PC-3 (cell line): ENCODE data around the gene STIL. TPM values are rescaled to one million over a fixed set of nuclear protein-coding genes. Genes with fewer than 3 reads are reported as not detected.

Experiments
- ATAC-seq: fragments of 200-7000 bp; cut with Tn5 transposase; 2 replicates; pipeline ENCODE4 v1.9.1; 2020; ENCODE audit warnings: mild to moderate bottlenecking, moderate library complexity
- BruUV-seq: library from RNA; stranded (reverse); fragments of 400-500 nt; replicated peaks from 2 replicates; lab custom pipeline; 2021; lab: Mats Ljungman, UMichigan
- CTCF ChIA-PET: fragments of 300-600 bp; sonication (Branson Sonifier 250); formaldehyde crosslinking; loops from one replicate; lab custom pipeline; 2022; ENCODE audit warnings: antibody characterized with exemption; lab: Charles Lee
- POLR2A ChIA-PET: fragments of 300-600 bp; sonication (Branson Sonifier 250); formaldehyde crosslinking; loops from one replicate; lab custom pipeline; 2022; ENCODE audit warnings: antibody characterized with exemption; ENCODE audit not compliant: unreplicated experiment; lab: Charles Lee
- DNase-seq: peaks from one replicate; pipeline ENCODE4 v3.0.0-alpha.2; 2015
- H2AFZ ChIP-seq: fragments of 300-600 bp; sonication (generic); 2 replicates; pipeline ENCODE4 v1.6.0; 2016; ENCODE audit warnings: antibody characterized with exemption, low read length
- H3F3A ChIP-seq: fragments of 300-600 bp; sonication (generic); one replicate; pipeline ENCODE4 v1.6.0; 2017; ENCODE audit warnings: antibody characterized with exemption, low read length, control low read depth, mild to moderate bottlenecking; ENCODE audit not compliant: unreplicated experiment
- H3K27ac ChIP-seq: fragments of 300-600 bp; sonication (generic); 2 replicates; pipeline ENCODE4 v1.5.1; 2016; ENCODE audit warnings: mild to moderate bottlenecking, low read length
- H3K27me3 ChIP-seq: fragments of 300-600 bp; sonication (generic); 2 replicates; pipeline ENCODE4 v1.6.1; 2016; ENCODE audit warnings: low read length, mixed read lengths
- H3K36me3 ChIP-seq: fragments of 300-600 bp; sonication (generic); 2 replicates; pipeline ENCODE4 v1.6.1; 2016; ENCODE audit warnings: low read depth, mixed run types, low read length, mixed read lengths
- H3K4me1 ChIP-seq: fragments of 300-600 bp; sonication (generic); 2 replicates; pipeline ENCODE4 v1.5.1; 2016; ENCODE audit warnings: low read length; ENCODE audit not compliant: insufficient read depth
- H3K4me2 ChIP-seq: fragments of 300-600 bp; sonication (generic); 2 replicates; pipeline ENCODE4 v1.6.0; 2016; ENCODE audit warnings: low read length
- H3K4me3 ChIP-seq: fragments of 300-600 bp; sonication (generic); 2 replicates; pipeline ENCODE4 v1.5.1; 2016; ENCODE audit warnings: mild to moderate bottlenecking, low read length, mixed read lengths
- H3K79me2 ChIP-seq: fragments of 300-600 bp; sonication (generic); 2 replicates; pipeline ENCODE4 v1.6.1; 2017; ENCODE audit warnings: low read length, mixed read lengths
- H3K9ac ChIP-seq: fragments of 300-600 bp; sonication (generic); 2 replicates; pipeline ENCODE4 v1.6.0; 2016; ENCODE audit warnings: mild to moderate bottlenecking, low read length
- H3K9me2 ChIP-seq: fragments of 300-600 bp; sonication (generic); replicated peaks from 2 replicates; pipeline ENCODE4 v1.6.1; 2016; ENCODE audit warnings: mixed run types, low read length, mixed read lengths
- H3K9me3 ChIP-seq: fragments of 300-600 bp; sonication (generic); 2 replicates; pipeline ENCODE4 v1.6.1; 2016; ENCODE audit warnings: low read length, mixed read lengths
- H4K20me1 ChIP-seq: fragments of 300-600 bp; sonication (generic); 2 replicates; pipeline ENCODE4 v1.6.1; 2016; ENCODE audit warnings: low read length, mixed read lengths
- CTCF ChIP-seq: fragments of 300-600 bp; sonication (generic); conservative IDR thresholded peaks from 2 replicates; pipeline ENCODE4 v1.5.1; 2017; ENCODE audit warnings: antibody characterized with exemption, low read depth, mild to moderate bottlenecking, low read length
- EZH2 ChIP-seq: fragments of 300-600 bp; sonication (generic); IDR thresholded peaks from one replicate; pipeline ENCODE4 v1.6.1; 2017; ENCODE audit warnings: antibody characterized with exemption, mild to moderate bottlenecking, low read length; ENCODE audit not compliant: unreplicated experiment
- EZH2phosphoT487 ChIP-seq: fragments of 300-600 bp; sonication (generic); IDR thresholded peaks from 2 replicates; pipeline ENCODE4 v1.6.1; 2018; ENCODE audit warnings: mild to moderate bottlenecking, antibody characterized with exemption, low read length, borderline replicate concordance
- intact Hi-C: fragments of 100-400 bp; cut with micrococcal nuclease; formaldehyde crosslinking; loops from 2 replicates; pipeline ENCODE4 v1.9.0; 2023
- total RNA-seq: library from RNA; depleted of rRNA; stranded (reverse); fragments of >200 nt; gene quantifications from 2 replicates; pipeline ENCODE4 v1.2.3, GENCODE V29; 2014

The STIL gene
- total RNA-seq, 1 experiment from 2014 or later = 32.0 TPM

- intact Hi-C loops = no loop called here
- no peaks in the 10 kb centered on the region for H3F3A ChIP-seq
- CTCF ChIA-PET = no interaction called here
- DNase-seq (no peak), ATAC-seq (no peak)
- POLR2A ChIA-PET = no interaction called here
- BruUV-seq = no TSS peak
- TF ChIP-seq CTCF = no peak
- no peak for TF ChIP-seq EZH2phosphoT487
- no peak for TF ChIP-seq EZH2
- H3K27me3 ChIP-seq = no peaks in the 10 kb centered on the region
- no peak overlapping the region for H3K4me2 ChIP-seq
- H3K79me2 ChIP-seq = no peaks in the 10 kb centered on the region
- H3K36me3 ChIP-seq = no peaks in the 10 kb centered on the region
- H2AFZ ChIP-seq = no peak overlapping the region
- H3K4me3 ChIP-seq = no peak overlapping the region
- no peaks in the 10 kb centered on the region for H3K9me2 ChIP-seq
- H3K4me1 ChIP-seq = no peaks in the 10 kb centered on the region
- no peak overlapping the region for H3K27ac ChIP-seq
- no peak overlapping the region for H3K9ac ChIP-seq
- H3K9me3 ChIP-seq = no peaks in the 10 kb centered on the region
- H4K20me1 ChIP-seq = no peaks in the 10 kb centered on the region
Measured at GRCh38 chr1:47326271-47326670, 12.3 kb upstream of the STIL start.

GRCh38 chr1:47325528-47325927, 11.6 kb upstream of the STIL start:
- Histone ChIP-seq H3F3A (no peaks in the 10 kb centered on the region), H3K79me2 (no peaks in the 10 kb centered on the region), H3K27ac (no peak overlapping the region), H3K4me3 (no peak overlapping the region), H3K9ac (no peak overlapping the region), H3K27me3 (no peaks in the 10 kb centered on the region), H3K4me1 (no peaks in the 10 kb centered on the region), H4K20me1 (no peaks in the 10 kb centered on the region), H3K4me2 (no peak overlapping the region), H3K36me3 (no peaks in the 10 kb centered on the region), H3K9me3 (no peaks in the 10 kb centered on the region), H3K9me2 (no peaks in the 10 kb centered on the region), H2AFZ (no peak overlapping the region)
- BruUV-seq = no TSS peak
- POLR2A ChIA-PET = no interaction called here
- DNase-seq (peak; percentile 29), ATAC-seq (peak; percentile 56)
- TF ChIP-seq EZH2phosphoT487 (no peak), EZH2 (no peak), CTCF (no peak)
- intact Hi-C loops = no loop called here
- CTCF ChIA-PET = interaction anchor here (0.9 kb wide), 1 partner anchor 12 kb away, joined by 3 read pairs; the partner anchor contains the start of gene STIL

DNA sequence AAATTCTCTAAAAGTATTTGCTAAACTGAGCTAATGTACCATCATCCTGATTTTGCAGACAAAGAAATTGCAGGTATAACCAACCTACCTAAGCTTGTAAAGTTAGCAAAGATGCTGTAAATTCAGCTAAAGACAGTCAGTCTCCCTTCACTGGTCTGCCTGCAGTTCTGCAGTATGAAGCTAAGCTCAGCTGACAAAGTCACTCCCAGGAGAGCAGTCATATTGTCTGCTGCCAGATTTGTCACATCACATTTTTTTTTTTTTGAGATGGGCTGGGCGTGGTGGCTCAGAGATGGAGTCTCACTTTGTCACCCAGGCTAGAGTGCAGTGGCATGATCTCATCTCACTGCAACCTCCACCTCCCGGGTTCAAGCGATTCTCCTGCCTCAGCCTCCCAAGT, 10.7 kb upstream of the STIL start:
- no peak overlapping the region for H3K27ac ChIP-seq

More for the DNA sequence above, 10.7 kb upstream of the STIL start:
- H3K9ac ChIP-seq = no peak overlapping the region
- intact Hi-C loops = no loop called here
- H3K27me3 ChIP-seq = no peaks in the 10 kb centered on the region
- no TSS peak for BruUV-seq
- H2AFZ ChIP-seq = no peak overlapping the region
- DNase-seq = no peak
- no peaks in the 10 kb centered on the region for H3F3A ChIP-seq
- TF ChIP-seq EZH2phosphoT487 = no peak
- TF ChIP-seq EZH2 = no peak
- TF ChIP-seq CTCF = no peak
- no peak overlapping the region for H3K4me2 ChIP-seq
- no peaks in the 10 kb centered on the region for H3K4me1 ChIP-seq
- ChIA-PET CTCF (interaction anchor here (1.4 kb wide), 1 partner anchor 9 kb away, joined by 6 read pairs; the partner anchor contains the start of gene CMPK1), POLR2A (interaction anchor here (1.4 kb wide), 1 partner anchor 11 kb away, joined by 13 read pairs; the partner anchor contains the start of gene STIL)
- H3K4me3 ChIP-seq = no peak overlapping the region
- no peaks in the 10 kb centered on the region for H4K20me1 ChIP-seq
- no peaks in the 10 kb centered on the region for H3K9me2 ChIP-seq
- H3K79me2 ChIP-seq = no peaks in the 10 kb centered on the region
- no peaks in the 10 kb centered on the region for H3K36me3 ChIP-seq
- ATAC-seq = no peak
- H3K9me3 ChIP-seq = no peaks in the 10 kb centered on the region
